ENCODE data around the gene BEND3.
"Not testable (repeated sequence)": the region's sequence is repeated elsewhere in the genome, so short reads cannot be mapped to it uniquely, and the experiment has no call there.

Gene BEND3

DNA sequence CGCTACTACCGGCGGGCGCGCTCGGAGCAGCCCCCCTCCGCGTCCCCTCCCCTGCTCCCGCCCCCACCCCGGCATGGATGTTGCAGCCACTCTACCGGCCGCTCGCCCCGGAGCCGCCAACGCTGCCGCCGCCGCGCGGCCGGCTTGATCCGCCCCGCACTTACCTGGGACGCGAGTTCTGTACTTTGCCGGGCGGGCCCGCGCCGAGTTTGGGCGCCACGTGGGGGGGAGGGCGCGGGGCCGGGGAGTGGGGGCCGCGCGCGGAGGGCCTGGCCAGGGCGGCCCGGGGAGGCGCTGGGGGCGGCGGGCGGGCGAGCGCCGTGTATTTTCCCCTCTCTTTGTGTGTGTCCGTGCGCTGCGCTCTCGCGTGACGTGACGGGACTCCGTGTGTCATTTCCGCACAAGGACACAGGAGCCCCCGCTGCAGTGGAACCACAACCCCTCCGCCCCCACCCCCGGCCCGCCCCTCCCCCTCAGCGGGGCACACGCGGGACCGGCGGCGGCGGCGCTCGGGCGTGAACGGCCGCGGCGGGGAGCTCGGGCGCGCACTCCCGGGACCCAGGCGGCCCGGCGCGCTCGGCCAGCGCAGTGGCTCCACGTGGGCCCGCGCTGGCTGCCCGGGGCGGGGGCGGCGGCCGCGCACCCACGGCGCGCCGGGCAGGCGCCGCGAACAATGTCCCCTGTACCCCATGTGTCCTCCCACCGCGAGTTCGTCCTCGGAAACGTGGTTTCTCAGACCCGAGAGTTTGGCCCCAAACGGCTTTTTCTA is at the start of gene BEND3:
TSS of gene BEND3 (minus strand) at position 590 of the 769 bp plus-strand sequence. CDS start 16,230 bp downstream, outside the sequence.
- peak; percentile 49 for DNase-seq

DNA sequence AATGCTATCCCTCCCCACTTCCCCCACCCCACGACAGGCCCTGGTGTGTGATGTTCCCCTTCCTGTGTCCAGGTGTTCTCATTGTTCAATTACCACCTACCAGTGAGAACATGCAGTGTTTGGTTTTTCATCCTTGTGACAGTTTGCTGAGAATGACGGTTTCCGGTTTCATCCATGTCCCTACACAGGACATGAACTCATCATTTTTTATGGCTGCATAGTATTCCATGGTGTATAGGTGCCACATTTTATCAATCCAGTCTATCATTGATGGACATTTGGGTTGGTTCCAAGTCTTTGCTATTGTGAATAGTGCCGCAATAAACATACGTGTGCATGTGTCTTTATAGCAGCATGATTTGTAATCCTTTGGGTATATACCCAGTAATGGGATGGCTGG is 49.0 kb upstream of the BEND3 start:
- not testable (repeated sequence) for DNase-seq

DNA sequence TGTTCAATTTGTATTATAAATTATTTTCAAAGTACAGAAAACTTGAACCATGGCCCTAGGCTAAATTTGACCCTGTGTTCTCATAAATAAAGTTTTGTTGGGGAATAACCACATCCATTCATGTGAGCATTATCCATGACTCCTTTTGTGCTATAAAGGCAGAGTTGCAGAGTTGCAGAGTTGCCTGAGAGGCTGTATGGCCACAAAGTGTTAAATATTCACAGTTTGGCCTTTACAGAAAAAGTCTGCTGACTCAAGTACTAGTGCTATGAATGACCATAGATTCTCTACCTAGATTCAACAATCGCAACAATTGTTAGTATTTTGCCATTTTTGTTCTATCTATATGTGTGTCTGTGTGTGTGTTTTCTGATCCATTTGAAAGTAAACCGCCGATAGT is 46.2 kb upstream of the BEND3 start:
- no peak for DNase-seq

DNA sequence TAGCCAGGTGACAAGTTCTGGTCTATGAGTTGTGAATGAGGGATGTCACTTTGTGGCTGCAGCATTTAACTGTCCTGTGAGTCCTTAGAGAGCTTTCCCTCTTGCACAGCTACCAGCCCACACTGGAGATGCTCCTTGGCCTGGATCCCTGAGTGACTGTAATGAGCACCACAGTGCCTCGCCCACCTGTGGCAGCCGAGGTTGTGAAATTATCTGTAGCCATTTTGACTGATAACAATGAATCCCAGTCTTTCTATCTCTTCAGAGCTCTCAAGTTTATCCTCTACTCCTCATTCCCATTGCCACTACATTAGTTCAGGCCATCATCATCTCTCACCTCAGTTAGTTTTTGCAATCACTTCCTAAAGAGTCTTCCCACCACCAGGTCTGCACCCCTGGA is 41.3 kb upstream of the BEND3 start:
- DNase-seq = no peak

DNA sequence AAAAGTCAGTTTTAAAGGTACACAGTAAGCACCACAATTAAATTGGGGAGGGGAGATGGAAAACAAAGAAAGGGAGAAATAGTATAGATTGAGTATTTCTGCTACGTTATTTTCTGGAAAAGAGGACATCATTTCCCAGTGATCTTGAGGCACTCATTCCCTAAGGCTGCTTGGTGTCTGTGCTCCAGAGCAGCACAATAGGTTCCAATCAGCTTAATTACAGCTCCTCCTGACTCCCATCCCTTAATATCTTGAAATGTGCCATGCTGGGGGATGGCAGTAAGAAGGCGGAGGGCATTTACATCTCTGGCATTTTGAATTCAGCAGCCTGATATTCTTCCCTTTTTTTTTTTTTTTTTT is 39.5 kb upstream of the BEND3 start:
- DNase-seq = no peak

DNA sequence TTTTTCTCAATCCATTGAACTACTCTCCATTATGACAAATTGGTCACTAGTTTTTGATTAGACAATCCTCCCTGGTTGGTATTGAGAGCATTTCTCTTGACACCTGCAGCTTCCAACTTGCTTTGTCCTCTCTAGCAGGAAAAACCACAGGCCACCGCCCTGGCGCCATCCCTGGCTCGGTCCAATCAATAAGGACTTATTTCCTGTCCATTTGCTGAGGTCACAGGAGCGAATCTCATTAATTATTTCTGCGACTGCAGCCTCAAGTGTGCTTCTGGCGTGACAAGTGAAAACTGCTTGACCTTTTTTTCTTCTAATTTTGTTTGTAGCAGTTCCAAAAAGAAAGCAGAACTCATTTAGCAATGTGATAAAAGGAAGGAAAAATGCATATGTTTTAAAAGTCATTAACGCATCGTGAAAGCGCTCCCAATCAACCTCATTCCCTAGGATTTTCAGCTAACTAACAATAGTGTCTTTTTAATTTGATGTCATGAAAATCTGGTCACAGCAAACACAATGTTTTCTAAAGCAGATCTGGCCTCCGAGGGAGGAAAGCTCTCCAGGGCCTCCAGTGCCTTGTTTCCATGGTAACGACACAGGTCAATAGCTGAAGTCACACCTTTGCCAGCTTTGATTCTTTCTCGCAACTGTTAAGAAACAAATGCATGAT is 39.0 kb upstream of the BEND3 start:
- DNase-seq = no peak

DNA sequence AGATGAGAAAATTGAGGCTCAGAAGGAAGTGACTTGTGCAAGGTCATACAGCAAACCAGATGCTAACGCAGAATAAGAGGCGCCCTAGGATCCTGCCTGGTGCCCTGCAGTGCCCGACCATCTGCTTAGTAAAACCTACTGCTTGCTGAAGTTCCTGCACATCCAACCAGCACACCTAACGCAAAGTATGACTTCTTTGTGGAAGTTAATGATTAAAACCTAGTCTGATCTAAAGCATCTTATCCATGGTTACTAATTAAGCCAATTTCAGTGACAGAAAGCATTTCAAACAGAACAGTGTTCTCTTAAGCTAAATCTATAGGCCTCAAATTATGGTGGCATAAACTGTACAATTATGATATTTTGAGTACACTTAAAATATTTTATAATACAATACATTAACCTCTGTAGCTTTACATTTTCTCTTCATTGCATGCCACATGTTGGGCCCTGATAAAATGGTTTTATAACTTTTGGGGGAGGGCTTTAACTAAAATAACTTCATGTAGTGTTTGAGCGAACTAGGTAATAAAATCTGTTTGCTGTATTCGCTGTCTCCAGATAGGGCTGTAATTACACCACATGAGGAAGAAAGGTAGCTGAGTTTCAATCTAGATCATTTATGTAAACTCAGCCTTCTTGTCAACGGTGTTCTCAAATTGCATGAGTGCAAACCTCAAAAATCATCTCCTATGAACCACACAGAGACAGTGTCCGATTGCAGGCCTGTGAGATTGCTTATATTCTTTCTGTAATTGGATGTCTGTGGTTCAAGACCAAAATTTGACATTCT is 37.5 kb upstream of the BEND3 start:
- no peak for DNase-seq

DNA sequence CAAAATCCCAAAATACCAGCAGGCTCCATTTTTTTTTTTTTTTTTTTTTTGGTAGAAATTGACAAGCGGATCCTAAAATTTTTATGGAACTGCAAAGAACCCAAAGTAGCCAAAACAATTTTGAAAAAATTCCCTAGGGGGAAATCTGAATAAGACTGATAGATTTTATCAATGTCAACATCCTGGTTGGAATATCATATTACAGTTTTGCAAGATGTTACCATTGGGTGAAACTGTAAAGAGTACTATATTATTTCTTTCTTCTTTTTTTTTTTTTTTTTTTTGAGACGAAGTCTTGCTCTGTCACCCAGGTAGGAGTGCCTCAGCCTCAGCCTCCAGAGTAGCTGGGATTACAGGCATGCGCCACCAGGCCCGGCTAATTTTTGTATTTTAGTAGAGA is 29.4 kb upstream of the BEND3 start:
- DNase-seq = no peak

DNA sequence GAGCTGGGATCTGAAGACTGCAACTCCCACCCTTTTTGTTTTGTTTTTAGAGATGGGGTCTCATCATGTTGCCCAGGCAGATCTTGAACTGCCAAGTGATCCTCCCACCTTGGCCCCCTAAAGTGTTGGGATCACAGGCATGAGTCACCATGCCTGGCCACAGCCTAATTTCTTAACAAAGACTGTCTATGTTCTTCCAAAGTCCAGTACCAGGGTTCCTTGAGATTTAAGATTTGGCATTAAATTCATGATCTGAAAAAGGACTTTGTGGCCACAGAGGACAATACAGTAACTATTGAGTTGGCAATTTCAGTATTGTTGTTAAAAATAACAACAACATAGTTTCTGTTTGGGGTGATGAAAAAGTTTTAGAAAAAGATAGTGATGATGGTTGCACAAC is 28.7 kb upstream of the BEND3 start:
- DNase-seq = no peak

DNA sequence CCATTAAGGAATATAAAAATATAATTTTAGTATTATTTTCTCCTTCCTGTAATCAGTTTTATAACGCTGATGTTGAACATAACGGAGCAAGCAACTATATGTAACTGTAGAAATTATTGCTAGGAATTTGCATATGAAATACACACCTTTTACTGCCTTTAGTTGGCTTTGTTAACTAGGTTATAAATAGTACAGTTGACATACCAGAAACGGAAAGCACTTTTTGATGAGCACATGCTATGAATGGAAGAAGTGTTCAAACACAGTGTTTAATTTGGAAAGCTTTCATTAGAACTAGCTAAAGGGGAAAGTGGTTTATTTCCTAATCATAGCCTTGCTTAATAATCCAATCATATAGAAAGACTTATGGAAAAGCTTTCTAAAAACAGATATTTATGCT is 25.3 kb upstream of the BEND3 start:
- DNase-seq = no peak

DNA sequence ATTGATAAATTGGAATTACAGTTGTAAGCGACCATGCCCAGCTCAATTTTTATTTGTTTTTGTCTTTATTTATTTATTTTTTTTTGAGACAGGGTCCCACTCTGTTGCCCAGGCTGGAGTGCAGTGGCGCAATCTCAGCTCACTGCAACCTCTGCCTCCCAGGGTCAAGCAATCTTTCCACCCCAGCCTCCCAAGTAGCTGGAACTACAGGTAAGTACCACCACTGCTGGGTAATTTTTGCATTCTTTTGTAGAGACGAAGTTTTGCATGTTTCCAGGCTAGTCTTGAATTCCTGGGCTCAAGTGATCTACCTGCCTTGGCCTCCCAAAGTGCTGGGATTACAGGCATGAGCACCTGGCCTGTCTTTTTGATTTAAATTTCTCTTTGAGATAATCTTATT is 21.0 kb upstream of the BEND3 start:
- not testable (repeated sequence) for DNase-seq

DNA sequence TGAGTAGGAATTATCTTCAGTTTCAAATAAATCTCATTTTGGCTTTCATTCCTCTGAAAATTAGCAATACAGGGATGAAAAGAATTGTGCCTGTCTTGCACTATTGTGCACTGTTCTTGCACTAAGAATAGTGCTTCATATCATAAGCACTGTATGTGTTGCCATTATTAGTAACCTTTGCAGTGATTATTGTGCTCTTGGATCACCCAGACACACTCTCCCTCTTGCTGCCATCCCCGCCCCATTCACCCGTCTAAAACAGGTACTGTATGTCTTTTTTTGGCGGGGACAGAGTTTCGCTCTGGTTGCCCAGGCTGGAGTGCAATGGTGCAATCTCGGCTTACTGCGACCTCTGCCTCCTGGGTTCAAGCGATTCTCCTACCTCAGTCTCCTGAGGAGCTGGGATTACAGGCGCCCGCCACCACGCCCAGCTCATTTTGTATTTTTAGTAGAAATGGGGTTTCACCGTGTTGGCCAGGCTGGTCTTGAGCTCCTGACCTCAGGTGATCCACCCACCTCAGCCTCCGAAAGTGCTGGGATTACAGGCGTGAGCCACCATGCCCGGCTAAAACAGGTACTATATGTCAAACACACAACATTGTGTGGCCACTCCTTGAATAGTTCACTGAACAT is 19.8 kb upstream of the BEND3 start:
- DNase-seq = not testable (repeated sequence)

DNA sequence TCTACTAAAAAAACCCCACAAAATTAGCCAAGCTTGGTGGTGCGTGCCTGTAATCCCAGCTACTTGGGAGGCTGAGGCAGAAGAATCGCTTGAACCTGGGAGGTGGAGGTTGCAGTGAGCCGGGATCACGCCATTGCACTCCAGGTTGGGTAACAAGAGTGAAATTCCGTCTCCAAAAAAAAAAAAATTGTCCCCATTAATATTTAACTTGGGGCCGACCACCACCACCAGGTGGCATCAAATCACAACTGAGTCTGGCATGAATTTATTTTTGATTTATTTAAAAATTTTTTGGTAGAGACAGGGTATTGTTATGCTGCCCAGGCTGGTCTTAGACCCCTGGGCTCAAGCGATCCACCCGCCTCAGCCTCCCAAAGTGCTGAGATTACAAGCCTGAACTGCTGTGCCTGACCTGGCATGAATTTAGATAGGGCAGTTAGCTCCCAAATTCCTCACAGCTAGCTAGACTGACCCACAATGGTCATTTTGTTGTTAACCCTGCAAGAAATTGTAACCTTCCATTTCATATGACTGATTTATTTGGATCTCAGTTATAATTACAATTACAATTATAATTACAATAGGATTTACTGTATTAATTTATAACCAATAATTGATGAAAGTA is 17.1 kb upstream of the BEND3 start:
- peak; percentile 46 for DNase-seq

DNA sequence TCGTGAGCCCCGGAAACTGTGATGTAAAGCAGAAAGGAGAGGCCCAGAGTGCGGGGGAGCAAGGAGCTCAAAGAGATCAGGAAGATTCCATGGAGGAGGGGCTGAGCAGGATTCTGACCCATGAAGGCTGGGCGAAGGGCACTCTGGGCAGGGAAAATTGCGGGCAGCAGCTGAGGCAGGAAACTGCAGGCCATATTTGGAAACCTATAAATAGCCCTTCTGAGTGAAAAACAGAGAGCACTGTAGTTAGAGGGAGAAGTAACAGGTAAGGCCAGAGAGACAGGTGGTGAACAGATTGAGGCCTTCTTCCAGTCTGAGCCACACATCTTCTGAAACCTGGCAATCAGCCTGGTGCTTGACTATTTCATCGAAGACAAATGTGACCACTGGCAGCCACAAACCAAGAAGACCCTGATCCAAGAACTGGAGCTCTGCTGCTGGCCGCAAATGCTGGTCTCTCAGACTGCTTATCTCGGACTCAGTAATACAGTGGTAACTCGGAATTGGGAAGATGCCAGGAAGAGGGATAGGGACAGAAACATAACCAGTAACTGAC is 14.1 kb upstream of the BEND3 start:
- no peak for DNase-seq

DNA sequence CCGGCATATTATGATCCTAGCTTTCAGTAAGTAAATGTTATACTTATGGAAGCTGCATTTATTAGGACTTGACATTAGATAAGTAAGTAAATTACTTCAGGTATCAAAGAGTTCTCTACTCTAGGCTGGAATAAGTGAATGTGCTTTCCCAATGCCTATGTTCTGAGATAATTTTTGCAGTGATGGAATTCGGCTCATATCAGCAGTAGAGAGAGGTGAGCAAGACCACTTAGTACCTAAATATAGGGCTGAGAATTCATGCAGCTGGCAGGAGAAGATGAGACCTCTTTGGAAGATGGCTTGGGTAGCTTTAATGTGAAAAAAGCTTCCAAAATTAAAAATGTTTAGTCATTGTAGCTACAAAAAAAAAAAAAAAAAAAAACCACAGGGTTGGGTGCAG is 13.3 kb upstream of the BEND3 start:
- no peak for DNase-seq

DNA sequence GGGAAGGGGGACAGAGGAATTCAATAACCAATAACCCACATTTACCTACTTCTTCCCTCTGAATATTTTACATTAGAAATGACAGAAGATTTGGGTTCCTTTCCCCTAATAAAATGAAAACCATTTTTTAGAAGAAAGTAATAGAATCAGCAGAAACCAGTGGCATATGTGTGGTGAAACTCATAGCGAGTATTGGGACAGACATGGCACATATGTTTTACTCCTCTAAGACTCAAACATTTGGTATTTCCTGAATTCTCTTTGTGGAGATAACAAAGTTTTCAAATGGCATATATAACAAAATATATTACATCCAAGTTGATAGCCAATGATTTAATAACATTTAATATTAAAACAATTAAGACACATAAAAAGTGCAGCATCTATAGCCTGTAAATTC is 12.9 kb upstream of the BEND3 start:
- DNase-seq = no peak

DNA sequence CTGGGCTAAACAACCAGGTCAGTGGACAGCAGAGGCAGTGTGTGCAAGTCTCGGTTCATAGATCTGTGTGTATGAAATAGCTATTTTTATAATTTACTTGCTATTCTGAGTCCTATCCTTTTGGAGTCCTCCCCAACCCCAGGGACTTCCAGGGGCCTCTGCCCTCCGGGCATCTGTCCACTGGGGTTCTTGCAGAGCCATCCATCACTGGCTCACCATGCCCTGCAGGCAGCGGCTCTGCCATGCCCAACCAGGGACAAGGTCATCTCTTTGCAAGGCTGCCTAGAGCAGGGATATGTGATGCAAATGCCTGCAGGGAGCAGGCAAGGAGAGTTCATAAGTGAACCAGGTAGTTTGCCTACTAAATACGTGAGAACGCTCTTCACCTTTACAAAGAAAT is 10.5 kb upstream of the BEND3 start:
- no peak for DNase-seq

DNA sequence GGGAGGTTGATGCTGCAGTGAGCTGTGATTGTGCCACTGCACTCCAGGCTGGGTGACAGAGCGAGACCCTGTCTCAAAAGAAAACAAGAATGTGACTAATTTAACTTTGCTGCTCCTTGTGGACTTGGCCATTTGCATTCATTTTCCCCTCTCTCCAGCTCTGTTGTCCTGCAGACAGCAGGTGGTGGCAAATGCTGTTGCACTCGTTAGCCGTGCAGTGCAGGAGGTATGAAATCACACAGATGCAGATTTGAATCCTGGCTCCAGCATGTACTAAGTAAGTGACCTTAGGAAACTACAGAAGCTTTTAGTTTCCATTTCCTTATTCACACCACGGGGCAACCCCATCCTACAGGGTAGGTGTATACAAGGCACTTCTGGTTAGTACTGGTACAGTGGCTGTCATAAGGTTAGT is 9.6 kb upstream of the BEND3 start:
- no peak for DNase-seq

DNA sequence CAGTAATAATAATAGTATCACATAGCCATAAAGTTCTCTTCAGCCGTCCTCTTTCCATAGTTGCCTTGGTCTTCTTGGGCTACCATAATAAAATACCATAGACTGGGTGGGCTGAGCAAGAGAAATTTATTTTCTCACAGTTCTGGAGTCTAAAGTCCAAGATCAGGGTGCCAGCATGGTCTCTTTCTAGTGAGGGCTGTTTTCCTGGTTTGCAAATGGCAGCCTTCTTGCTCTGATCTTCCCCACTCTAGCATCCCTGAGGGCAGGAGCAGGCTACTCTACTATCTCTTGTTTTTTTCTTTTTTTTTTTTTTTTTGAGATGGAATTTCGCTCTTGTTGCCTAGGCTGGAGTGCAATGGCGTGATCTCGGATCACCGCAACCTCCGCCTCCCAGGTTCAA is 8.2 kb upstream of the BEND3 start:
- DNase-seq = no peak

DNA sequence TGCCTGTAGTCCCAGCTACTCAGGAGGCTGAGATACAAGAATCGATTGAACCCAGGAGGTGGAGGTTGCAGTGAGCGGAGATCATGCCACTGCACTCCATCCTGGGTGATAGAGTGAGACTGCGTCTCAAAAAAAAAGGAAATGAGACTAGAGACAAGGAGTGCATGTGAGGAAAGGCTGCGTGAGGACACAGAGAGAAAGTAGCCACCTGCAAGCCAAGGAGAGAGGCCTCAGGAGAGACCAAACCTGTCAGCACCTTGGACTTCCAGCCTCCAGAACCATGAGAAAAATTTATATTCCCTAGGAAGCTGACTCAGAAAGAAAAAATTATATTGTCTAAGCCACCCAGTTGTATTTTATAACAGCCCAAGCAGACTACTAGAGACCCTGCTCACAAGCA is 7.4 kb upstream of the BEND3 start:
- DNase-seq = no peak

DNA sequence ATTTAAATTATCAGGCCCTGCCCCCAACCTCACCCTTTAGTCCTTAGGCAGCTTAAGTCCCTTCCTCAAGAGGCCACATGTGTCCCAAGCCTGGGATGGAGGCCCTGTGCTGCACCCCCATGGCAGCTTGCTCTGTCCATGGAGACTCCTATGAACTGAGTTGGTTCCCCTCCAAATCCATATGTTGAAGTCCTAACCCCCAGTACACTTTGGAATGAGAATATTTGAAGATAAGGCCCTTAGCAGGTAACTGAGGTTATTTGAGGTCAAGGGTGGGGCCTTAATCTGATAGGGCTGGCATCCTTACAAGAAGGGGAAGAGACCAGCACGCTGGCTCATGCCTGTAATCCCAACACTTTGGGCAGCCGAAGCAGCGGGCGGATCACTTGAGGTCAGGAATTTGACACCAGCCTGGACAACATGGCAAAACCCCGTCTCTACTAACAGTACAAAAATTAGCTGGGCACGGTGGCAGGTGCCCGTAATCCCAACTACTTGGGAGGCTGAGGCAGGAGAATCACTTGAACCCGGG is 6.7 kb upstream of the BEND3 start:
- no peak for DNase-seq

DNA sequence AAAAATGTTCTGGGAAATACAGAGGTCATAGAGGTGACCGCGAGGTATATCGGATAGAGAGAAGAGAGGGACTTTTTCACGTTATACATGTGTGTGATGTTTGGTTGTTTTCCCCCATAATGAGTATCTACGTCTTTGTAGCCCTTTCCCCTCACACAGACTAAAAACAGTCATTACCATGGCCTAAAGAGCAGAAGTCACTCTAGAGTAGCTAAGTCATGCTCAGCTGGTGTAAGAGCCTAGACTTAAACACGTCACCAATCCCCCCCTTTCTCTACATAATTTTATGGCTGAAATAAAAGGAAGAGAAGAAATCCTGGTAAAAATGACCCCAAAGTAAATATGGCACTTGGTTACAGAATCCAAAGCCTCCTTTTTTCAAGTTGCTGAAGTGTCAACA is 6.0 kb upstream of the BEND3 start:
- DNase-seq = no peak
